Embryonic facial prominence (tissue), 1 donor: ENCODE data around the gene ELAVL4.

Source experiments
- DNase-seq: peaks from one replicate; pipeline ENCODE4 v3.0.0-alpha.2; 2016; ENCODE audit errors: extremely low spot score

The ELAVL4 gene

DNA sequence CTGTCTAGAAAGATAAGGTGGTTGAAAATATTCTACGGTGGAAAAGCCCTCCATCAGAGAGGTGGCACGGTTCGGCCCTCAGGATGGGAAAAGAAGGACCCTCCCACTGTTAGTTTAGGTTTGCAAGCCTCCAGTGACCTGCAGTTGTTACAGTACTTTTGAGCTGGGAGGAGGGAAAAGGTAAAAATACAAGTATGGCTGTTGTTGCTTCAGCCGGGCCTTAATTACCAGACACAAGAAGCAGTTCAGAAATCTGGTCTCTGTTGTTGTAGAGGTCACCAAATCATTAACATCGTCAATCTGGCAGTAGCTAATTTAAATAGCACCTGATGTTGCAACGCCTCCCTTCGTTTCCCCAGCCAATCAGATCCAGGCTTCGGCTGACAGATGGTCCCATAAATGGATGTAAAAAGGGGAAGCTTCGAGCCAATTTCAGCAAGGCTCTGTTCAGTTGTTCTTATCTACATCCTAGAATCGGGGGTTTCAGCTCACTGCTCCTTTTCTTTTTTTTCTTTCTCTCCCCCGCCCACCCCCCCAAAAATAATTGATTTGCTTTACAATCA lies at the start of gene ELAVL4:
Gene ELAVL4, plus strand, starts transcription at position 424 of the 563 bp plus-strand sequence. CDS start 270 bp downstream, outside the sequence.
- no peak for DNase-seq

DNA sequence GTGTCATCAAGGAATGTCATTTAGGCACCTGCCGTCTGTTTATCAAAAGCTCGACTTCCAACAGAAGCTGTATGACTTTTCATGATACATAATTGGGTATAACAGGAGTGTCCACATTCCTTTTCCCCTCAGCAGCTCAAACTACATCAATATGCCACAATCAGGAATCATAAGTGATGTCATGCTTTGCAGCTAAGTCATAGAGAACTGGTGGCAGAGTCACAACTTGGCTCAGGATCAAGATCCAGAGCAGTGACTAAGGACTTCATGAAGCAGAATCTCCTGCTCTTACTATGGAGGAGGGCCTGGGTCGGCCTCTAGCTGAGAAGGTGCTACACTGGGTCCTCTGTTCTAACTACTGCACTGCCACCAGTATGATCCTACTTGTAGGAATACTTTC lies 48.4 kb upstream of the ELAVL4 start:
- no peak for DNase-seq

- DNase-seq: no peak
Observed at GRCh38 chr1:50066806-50067205, 41.9 kb upstream of the ELAVL4 start.

DNA sequence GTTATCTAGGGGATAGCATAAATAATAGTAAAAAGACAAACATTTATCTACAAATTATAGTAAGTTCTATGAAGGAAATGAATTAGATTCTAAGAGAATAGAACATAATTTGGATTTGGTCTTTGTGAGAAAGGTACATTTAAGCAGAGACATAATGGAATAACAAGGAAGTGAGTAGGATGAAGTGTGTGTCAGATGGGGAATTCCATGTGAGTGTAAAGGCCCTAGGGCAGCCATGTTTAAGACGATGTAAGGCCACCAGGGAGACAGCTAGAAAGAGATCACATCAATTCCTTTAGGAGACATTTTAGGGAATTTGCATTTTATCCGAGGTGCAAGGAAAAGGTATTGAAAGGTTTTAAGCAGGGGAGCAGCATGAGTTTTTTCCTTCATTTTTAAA lies 33.8 kb upstream of the ELAVL4 start:
- DNase-seq: no peak

- no peak for DNase-seq
Observed at GRCh38 chr1:50077273-50077672, 31.4 kb upstream of the ELAVL4 start.

DNA sequence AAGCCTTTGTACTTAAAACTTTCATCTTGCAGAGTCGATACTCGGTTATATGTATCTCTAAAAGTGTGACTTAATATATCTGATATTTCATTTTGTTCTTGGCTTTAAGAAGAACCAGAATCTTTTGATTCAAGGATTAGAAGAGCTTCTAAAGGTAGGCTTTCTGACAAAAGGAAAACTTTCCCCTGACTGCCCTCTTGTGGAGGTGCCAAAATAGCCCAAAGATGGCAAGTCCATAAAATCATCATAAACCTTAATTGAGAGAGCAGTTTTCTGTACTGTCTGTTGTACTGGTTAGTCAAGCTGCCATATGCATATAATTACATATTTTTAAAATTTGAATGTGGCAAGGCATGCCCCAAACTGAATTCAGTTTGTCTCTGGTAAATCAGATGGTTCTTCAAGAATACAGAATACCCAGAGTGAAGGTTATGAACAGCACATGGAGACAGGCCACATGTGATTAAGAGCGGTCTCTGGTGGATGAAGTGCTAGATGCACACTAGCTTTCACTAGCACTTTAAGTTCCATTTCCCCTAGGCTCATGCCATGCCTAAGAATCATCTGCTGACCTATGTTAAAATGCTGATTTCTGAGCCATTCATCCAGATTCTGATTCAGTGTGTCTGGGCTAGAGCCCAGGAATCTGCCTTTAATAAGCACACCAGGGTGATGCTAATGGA lies 27.7 kb upstream of the ELAVL4 start:
- DNase-seq: no peak

DNA sequence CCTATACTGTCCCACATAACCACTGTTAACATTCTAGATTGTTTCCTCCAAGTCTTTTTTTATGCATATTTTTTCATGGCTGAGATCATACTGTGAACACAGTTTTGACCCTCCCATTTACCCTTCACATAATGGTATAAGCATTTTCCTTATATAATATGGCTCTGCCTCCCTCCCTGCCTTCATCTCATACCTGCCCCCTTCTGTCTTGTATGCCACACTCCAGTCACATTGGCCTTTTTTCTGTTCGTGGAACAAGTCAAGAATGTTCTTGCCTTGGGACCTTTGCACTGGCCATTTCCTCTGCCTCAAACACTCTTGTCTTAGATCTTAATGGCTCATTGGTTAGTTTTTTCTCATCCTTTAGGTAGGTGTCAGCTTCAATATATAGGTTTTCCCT lies 24.3 kb upstream of the ELAVL4 start:
- no peak for DNase-seq

- no peak for DNase-seq
Observed at GRCh38 chr1:50091068-50091467, 17.7 kb upstream of the ELAVL4 start.

DNA sequence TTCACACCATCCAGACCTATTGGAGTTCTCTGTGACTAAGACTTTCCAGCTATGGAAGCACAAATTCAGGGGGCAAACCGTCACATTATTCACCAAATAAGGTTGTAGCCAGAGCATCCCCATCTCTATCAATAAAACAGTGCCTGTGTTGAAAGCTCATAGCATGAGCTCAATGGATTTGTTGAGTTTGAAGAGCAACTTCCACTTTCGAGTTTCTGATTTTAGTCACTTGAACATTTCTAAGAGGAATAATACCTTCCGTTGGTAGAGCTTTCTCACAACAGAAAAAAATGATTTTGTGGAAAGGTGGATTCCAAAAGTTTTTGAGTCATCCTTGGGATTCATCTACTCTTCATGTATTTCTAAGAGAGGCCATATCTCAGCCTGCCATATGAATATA lies 13.0 kb upstream of the ELAVL4 start:
- no peak for DNase-seq

DNA sequence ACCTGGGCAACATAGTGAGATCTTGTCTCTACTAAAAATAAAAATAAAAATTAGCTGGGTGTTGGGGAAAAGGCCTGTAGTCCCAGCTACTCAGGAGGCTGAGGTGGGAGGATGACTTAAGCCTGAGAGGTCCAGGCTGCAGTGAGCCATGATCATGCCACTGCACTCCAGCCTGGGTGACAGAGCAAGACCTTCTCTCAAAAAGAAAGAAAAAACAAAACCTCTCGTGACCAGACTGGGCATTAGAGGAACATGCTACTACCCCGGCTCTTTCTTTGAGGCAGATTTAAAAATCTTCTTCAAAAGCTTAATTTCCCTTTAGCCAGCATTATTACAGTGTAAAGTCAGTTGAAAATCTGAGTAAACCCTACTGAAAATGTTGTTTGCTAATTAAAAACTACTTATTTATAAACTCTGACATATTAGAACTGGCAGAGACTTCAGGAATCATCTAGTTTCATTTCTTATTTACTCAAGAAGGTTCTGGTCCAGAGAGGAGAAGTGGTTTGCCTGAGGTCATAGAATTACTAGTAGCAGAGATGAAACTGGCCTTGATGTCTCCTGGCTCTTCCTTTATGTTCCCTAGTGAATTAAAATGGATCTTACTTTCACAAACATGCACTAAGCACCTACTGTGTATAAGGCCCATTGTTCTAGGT lies 11.6 kb upstream of the ELAVL4 start:
- no peak for DNase-seq

DNA sequence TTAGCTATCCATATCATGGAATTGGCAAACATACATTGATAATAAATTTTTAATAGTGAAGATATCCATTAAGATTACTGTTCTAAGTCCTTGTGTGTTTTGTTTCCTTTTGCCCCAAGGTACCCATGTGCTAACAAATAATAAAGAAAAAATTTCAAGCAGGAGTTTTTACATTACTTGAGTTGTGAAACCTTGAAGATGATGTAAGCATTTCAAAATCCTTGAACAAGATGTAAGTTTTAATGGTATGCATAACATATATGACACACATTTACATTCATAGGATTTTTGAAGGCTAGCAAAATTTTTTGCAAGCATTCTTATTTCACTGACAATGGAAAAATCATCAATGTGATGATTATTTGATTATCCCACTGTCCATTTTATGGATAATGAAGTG lies 10.9 kb upstream of the ELAVL4 start:
- DNase-seq: no peak

- no peak for DNase-seq
Observed at GRCh38 chr1:50098591-50099021, 10.1 kb upstream of the ELAVL4 start.

DNA sequence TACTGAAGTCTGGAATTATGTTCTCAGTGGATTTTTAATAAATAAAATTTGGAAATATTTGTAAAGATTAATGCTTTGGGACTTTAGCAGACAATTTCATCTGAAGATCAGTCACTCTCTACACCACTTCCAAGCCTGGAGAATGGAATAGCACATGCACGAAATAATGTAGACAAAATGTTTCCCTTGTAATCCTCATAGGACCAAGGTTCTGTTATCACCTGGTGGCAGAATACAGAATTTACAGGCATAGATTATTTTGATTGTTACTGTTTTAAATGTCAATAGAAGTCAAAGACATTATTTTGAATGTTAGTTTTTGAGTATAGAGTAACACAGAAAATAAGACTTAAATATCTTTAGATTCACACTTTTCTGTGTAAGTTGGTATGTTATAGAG lies 9.1 kb upstream of the ELAVL4 start:
- DNase-seq: no peak

DNA sequence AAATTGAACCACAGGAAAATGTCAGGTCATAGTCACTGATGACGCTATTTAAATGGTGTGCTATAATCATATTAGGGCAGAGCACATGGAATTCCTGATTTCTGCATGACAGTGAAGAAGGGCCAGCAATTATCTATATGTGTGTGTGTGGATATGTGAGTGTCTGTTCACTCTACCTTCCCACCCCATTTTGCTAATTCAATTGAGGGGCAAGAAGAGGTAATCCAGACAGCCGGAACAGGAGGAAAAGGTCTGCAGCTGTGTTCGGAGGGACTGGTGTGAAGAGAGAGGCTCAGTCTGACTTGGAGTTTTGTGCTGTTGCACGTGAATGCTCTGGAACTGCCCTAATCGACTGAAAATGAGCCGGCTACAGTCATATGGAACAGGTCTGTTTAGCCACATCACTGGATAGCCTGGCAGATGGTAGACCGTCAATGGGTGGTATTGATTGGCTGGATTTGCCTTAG lies 5.1 kb upstream of the ELAVL4 start:
- no peak for DNase-seq

DNA sequence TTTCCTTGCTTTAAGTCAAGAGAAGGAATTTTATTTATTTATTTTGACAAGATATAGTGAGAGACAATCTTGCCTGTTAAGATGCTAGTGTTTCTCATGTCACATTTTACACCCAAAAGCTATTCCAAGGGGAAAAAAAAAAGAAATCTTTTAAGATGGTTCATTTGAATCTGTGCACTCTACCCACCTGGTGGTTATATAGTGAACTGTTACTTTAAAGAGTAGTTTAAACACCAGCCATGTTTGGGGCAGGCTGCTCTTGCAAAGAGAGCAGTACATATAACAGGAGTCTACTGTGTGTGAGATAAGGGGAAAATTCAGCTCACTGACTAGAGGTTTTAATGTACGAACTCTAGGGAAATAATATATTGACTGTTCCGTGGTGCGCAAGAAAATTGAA lies 3.3 kb upstream of the ELAVL4 start:
- DNase-seq: no peak

DNA sequence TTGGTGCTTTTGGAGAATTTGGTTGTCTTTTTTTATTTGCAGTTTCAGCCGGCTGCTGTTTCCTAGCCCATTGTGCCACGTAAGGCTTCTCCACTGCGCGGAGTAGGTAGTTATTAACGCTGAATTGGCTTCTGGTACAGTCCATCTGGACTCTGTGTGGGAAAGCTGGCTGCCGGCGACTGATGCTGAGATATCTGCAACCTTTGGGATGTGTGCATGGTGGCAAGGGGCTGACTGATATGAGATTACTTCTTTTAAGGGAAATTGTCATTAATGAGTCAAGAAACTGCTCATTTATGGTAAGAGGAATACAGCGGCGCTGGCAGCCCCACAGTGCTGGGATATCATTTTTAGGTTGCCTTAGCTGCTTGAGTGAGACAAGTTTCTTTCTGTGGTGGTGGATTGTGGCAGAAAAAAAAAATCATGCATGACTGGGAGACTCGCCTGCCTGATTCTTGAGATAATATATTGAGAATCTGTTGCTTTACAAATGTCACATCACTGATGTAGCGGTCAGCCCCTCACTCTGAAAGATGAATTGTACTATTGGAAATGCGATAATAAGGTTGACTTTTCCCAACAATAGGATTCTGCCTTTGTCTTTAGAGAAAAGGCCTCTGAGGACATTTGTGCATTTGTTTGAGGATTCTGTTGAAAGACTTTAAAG lies 2.5 kb upstream of the ELAVL4 start:
- DNase-seq: no peak

DNA sequence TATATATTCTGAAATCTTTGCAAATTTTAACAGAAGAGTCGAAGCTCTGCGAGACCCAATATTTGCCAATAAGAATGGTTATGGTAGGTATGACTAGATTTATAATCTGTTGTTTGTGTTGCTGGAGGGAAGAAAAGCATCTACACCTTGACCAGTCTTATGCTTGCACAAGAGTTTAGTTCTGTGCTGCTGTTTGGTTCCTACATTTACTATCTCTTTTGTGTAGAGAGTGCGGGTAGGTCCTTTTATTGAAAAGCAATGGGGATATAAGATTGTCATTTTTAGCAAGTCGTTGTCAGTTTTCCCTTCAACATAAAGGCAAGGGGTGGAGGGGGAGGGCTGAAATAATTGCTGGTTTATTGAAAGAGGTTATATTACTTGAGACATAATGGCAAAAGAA lies 396 bp downstream of the ELAVL4 start:
- no peak for DNase-seq

GRCh38 chr1:50109647-50110075 lies 941 bp downstream of the ELAVL4 start:
- DNase-seq: peak; percentile 27

- DNase-seq: no peak
Observed at GRCh38 chr1:50110151-50110550, 1.4 kb downstream of the ELAVL4 start.

DNA sequence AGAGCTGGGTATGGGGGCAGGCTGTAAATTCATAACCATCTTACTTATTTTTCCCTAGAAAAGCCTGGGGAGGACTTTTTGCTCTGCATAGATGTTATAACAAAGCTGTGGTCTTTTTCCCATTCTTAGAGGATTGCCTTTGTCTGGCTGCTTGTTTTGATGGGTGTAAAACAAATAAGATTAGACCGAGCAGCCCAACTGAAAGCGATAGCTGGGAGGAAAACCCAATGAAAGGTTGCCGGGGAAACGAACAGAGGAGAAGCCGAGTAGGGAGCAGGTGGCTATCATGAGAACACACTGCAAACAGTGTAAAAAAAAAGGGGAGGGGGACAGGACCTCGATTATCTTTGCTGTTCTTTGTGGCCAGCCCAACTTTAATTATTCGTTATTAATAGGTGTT lies 1.9 kb downstream of the ELAVL4 start:
- no peak for DNase-seq

- DNase-seq: no peak
Observed at GRCh38 chr1:50111503-50111902, 2.8 kb downstream of the ELAVL4 start.

GRCh38 chr1:50112193-50112592 lies 3.5 kb downstream of the ELAVL4 start:
- no peak for DNase-seq

GRCh38 chr1:50123071-50123470 lies 14.4 kb downstream of the ELAVL4 start:
- DNase-seq: no peak
